ENCODE results near the gene HDAC4. TPM values are rescaled to one million over a fixed set of nuclear protein-coding genes. Genes with fewer than 3 reads are reported as not detected.

The HDAC4 gene
- total and polyA plus RNA-seq, 2 of the 4 experiments (the other 2 are of a cell fraction): 4.1 to 7.2 TPM

- Histone ChIP-seq H2BK5ac (ENCODE audit: low read depth, low read length, poor library complexity, severe bottlenecking) (no peak overlapping the region), H3K9me3 (ENCODE audit: control insufficient read depth, insufficient read depth, low read length) (no peaks in the 10 kb centered on the region), H4K20me1 (ENCODE audit: insufficient read depth, low read length) (peaks cover 13% of the 10 kb centered on the region), H2AK5ac (ENCODE audit: low read depth, low read length) (peak overlapping the region; percentile 28; the same call in 1 of the 2 replicates), H4K5ac (ENCODE audit: low read depth, low read length) (no peak overlapping the region), H3K23ac (ENCODE audit: low read depth, low read length) (no peak overlapping the region), H4K91ac (ENCODE audit: insufficient read depth, low read depth, low read length) (no peak overlapping the region), H2BK15ac (ENCODE audit: low read depth, low read length) (no peak overlapping the region), H3K18ac (ENCODE audit: low read depth, low read length) (no peak overlapping the region; the same call in 1 of the 2 replicates), H3K56ac (ENCODE audit: extremely low read depth, insufficient read depth, low read length) (no peak overlapping the region), H3K9ac (ENCODE audit: low read depth, low read length) (no peak overlapping the region), H3K4me1 (ENCODE audit: control insufficient read depth, insufficient read depth, low read length) (peaks cover 41% of the 10 kb centered on the region), H3K4me3 (ENCODE audit: insufficient read depth, low read depth, low read length) (no peak overlapping the region), H3K4me2 (ENCODE audit: low read depth, low read length) (no peak overlapping the region), H3K4ac (ENCODE audit: low read depth, low read length) (peak overlapping the region; percentile 33; the same call in 1 of the 2 replicates), H4K8ac (ENCODE audit: low read depth in 2 of 2, low read length in 2 of 2) (no peak overlapping the region), H3K79me1 (ENCODE audit: low read depth in 1 of 2, low read length in 2 of 2) (peaks cover 46 to 82% of the 10 kb centered on the region in 2 experiments), H2AFZ (replicated peaks; ENCODE audit: low read length, poor library complexity) (no peak overlapping the region), H3K27me3 (ENCODE audit: control insufficient read depth, insufficient read depth, low read length) (no peaks in the 10 kb centered on the region), H2BK20ac (ENCODE audit: low read depth, low read length) (no peak overlapping the region), H3K14ac (replicated peaks; ENCODE audit: low read depth, low read length) (0 out of 2 replicates have a peak overlapping the region, but pooled peaks have one; percentile 26), H3K27ac (ENCODE audit: insufficient read depth, low read length) (no peak overlapping the region), H3K9me1 (ENCODE audit: insufficient read depth, low read length) (peaks cover 7% of the 10 kb centered on the region), H2AK9ac (replicated peaks; ENCODE audit: low read depth, low read length, poor library complexity) (no peak overlapping the region), H2BK120ac (ENCODE audit: low read depth, low read length) (no peak overlapping the region), H3K36me3 (ENCODE audit: control insufficient read depth, insufficient read depth, low read length) (no peaks in the 10 kb centered on the region)
- POLR2A ChIA-PET (ENCODE audit: unreplicated experiment): no interaction called here
- in situ Hi-C loops (cut with MboI; ENCODE audit: low sequenced_read_pairs): no loop called here
- DNase-seq (no peak), ATAC-seq (ENCODE audit: low read depth) (0 out of 2 replicates have a peak, but pooled peaks have one; percentile 30)
- 68% methylated on average over 5 of the region's 15 CpGs; no CpG with 5 or more reads in 1 of the 2 experiments for WGBS, 2 experiments (ENCODE audit: extremely low coverage in 2 of 2, insufficient read length in 1 of 2)
- BruUV-seq (replicated peaks): no TSS peak
- dilution Hi-C loops (cut with HindIII; ENCODE audit: low sequenced_read_pairs, unreplicated experiment): no loop called here
- intact Hi-C loops (cut with micrococcal nuclease): no loop called here
- CTCF ChIA-PET: no interaction called here
- TF ChIP-seq USF2 (IDR thresholded peaks at IDR 0.05; ENCODE audit: low read depth, low read length) (no peak), CTCF (conservative IDR thresholded peaks at IDR 0.05; ENCODE audit: low read depth, low read length) (no peak), BHLHE40 (IDR thresholded peaks at IDR 0.05; ENCODE audit: low read depth, low read length) (no peak), MAFK (IDR thresholded peaks at IDR 0.05; ENCODE audit: low read depth, low read length) (no peak), SMC3 (IDR thresholded peaks at IDR 0.05; ENCODE audit: low read depth, low read length) (no peak), ELK1 (IDR thresholded peaks at IDR 0.05; ENCODE audit: borderline replicate concordance, low read depth, low read length) (no peak), NFE2L2 (IDR thresholded peaks at IDR 0.05; ENCODE audit: low read depth, low read length) (no peak), MAZ (IDR thresholded peaks at IDR 0.05; ENCODE audit: borderline replicate concordance, low read depth, low read length) (no peak), POLR2A (IDR thresholded peaks at IDR 0.05; ENCODE audit: low read depth, low read length) (no peak), CEBPB (IDR thresholded peaks at IDR 0.05; ENCODE audit: low read depth, low read length) (no peak), RCOR1 (IDR thresholded peaks at IDR 0.05; ENCODE audit: insufficient replicate concordance, low read length) (no peak), MXI1 (IDR thresholded peaks at IDR 0.05; ENCODE audit: borderline replicate concordance, low read depth, low read length) (no peak), RAD21 (IDR thresholded peaks at IDR 0.05; ENCODE audit: low read length) (no peak), FOS (IDR thresholded peaks at IDR 0.05; ENCODE audit: low read depth, low read length) (no peak), RFX5 (IDR thresholded peaks at IDR 0.05; ENCODE audit: low read depth, low read length) (no peak)
Observed at GRCh38 chr2:239292959-239293774, 107.7 kb downstream of the HDAC4 start.

Measured in IMR-90 (cell line).